IMR-90 (cell line): Measurements from ENCODE around the gene HYDIN.

ENCODE experiments used
- BHLHE40 ChIP-seq: fragments of 150-350 bp; IDR thresholded peaks from 2 replicates; pipeline ENCODE4 v1.6.1; 2016; ENCODE audit warnings: mild to moderate bottlenecking, low read depth, low read length
- CEBPB ChIP-seq: IDR thresholded peaks from 2 replicates; pipeline ENCODE4 v1.6.1; 2012; ENCODE audit warnings: low read depth, low read length, improper control_type of control experiment
- CHD1 ChIP-seq: IDR thresholded peaks from 2 replicates; pipeline ENCODE4 v1.6.1; 2012; ENCODE audit warnings: low read depth, low read length, improper control_type of control experiment
- FOS ChIP-seq: fragments of 150-350 bp; IDR thresholded peaks from 2 replicates; pipeline ENCODE4 v1.6.1; 2016; ENCODE audit warnings: low read depth, low read length
- MAFK ChIP-seq: IDR thresholded peaks from 2 replicates; pipeline ENCODE4 v1.6.1; 2012; ENCODE audit warnings: low read depth, low read length, improper control_type of control experiment
- MAZ ChIP-seq: IDR thresholded peaks from 2 replicates; pipeline ENCODE4 v1.6.1; 2012; ENCODE audit warnings: low read depth, mild to moderate bottlenecking, low read length, improper control_type of control experiment, moderate library complexity, borderline replicate concordance
- POLR2A ChIP-seq: IDR thresholded peaks from 2 replicates; pipeline ENCODE4 v1.6.1; 2012; ENCODE audit warnings: mild to moderate bottlenecking, low read depth, low read length
- RAD21 ChIP-seq: IDR thresholded peaks from 2 replicates; pipeline ENCODE4 v1.6.1; 2012; ENCODE audit warnings: low read length, improper control_type of control experiment
- RCOR1 ChIP-seq: IDR thresholded peaks from 2 replicates; pipeline ENCODE4 v1.6.1; 2012; ENCODE audit warnings: mild to moderate bottlenecking, low read length, improper control_type of control experiment; ENCODE audit not compliant: insufficient replicate concordance
- SMC3 ChIP-seq: fragments of 150-350 bp; IDR thresholded peaks from 2 replicates; pipeline ENCODE4 v1.6.1; 2016; ENCODE audit warnings: low read depth, mild to moderate bottlenecking, antibody characterized with exemption, low read length, moderate library complexity
- TF ChIP-seq, protein P1 (sequence below): conservative IDR thresholded peaks from 2 replicates; pipeline ENCODE4 v1.5.1; 2012; ENCODE audit warnings: mild to moderate bottlenecking, low read depth, low read length, improper control_type of control experiment
- TF ChIP-seq, protein P2 (sequence below): fragments of 150-350 bp; IDR thresholded peaks from 2 replicates; pipeline ENCODE4 v1.6.1; 2017; ENCODE audit warnings: mild to moderate bottlenecking, antibody characterized with exemption, low read length, low read depth
- TF ChIP-seq, protein P3 (sequence below): fragments of 150-350 bp; IDR thresholded peaks from 2 replicates; pipeline ENCODE4 v1.6.1; 2016; ENCODE audit warnings: low read depth, mild to moderate bottlenecking, low read length, moderate library complexity, borderline replicate concordance

- TF ChIP-seq, protein P1, sequence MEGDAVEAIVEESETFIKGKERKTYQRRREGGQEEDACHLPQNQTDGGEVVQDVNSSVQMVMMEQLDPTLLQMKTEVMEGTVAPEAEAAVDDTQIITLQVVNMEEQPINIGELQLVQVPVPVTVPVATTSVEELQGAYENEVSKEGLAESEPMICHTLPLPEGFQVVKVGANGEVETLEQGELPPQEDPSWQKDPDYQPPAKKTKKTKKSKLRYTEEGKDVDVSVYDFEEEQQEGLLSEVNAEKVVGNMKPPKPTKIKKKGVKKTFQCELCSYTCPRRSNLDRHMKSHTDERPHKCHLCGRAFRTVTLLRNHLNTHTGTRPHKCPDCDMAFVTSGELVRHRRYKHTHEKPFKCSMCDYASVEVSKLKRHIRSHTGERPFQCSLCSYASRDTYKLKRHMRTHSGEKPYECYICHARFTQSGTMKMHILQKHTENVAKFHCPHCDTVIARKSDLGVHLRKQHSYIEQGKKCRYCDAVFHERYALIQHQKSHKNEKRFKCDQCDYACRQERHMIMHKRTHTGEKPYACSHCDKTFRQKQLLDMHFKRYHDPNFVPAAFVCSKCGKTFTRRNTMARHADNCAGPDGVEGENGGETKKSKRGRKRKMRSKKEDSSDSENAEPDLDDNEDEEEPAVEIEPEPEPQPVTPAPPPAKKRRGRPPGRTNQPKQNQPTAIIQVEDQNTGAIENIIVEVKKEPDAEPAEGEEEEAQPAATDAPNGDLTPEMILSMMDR = no peak
- no peak for TF ChIP-seq SMC3
- TF ChIP-seq BHLHE40 = no peak
- no peak for TF ChIP-seq POLR2A
- no peak for TF ChIP-seq RAD21
- no peak for TF ChIP-seq RCOR1
- TF ChIP-seq CEBPB = no peak
- TF ChIP-seq MAZ = no peak
- TF ChIP-seq FOS = no peak
- TF ChIP-seq, protein P2, sequence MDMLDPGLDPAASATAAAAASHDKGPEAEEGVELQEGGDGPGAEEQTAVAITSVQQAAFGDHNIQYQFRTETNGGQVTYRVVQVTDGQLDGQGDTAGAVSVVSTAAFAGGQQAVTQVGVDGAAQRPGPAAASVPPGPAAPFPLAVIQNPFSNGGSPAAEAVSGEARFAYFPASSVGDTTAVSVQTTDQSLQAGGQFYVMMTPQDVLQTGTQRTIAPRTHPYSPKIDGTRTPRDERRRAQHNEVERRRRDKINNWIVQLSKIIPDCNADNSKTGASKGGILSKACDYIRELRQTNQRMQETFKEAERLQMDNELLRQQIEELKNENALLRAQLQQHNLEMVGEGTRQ = no peak
- no peak for TF ChIP-seq CHD1
- TF ChIP-seq, protein P3, sequence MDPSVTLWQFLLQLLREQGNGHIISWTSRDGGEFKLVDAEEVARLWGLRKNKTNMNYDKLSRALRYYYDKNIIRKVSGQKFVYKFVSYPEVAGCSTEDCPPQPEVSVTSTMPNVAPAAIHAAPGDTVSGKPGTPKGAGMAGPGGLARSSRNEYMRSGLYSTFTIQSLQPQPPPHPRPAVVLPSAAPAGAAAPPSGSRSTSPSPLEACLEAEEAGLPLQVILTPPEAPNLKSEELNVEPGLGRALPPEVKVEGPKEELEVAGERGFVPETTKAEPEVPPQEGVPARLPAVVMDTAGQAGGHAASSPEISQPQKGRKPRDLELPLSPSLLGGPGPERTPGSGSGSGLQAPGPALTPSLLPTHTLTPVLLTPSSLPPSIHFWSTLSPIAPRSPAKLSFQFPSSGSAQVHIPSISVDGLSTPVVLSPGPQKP = no peak
- TF ChIP-seq MAFK = no peak
Observed at GRCh38 chr16:71262391-71262790, 31.9 kb upstream of the HYDIN start.
